DOHH2 (cell line): ENCODE results near the gene PEDS1.

ENCODE experiments used
- EZH2phosphoT487 ChIP-seq: fragments of 200-600 bp; sonication (generic); IDR thresholded peaks from 2 replicates; pipeline ENCODE4 v1.6.1; 2017; ENCODE audit warnings: borderline replicate concordance, mild to moderate bottlenecking, antibody characterized with exemption, low read length, moderate library complexity, mixed read lengths
- TF ChIP-seq, protein P1 (sequence below): fragments of 200-600 bp; sonication (generic); IDR thresholded peaks from one replicate; pipeline ENCODE4 v1.5.1; 2014; ENCODE audit warnings: antibody characterized with exemption, mild to moderate bottlenecking, low read depth, low read length; ENCODE audit not compliant: poor library complexity, severe bottlenecking

DNA sequence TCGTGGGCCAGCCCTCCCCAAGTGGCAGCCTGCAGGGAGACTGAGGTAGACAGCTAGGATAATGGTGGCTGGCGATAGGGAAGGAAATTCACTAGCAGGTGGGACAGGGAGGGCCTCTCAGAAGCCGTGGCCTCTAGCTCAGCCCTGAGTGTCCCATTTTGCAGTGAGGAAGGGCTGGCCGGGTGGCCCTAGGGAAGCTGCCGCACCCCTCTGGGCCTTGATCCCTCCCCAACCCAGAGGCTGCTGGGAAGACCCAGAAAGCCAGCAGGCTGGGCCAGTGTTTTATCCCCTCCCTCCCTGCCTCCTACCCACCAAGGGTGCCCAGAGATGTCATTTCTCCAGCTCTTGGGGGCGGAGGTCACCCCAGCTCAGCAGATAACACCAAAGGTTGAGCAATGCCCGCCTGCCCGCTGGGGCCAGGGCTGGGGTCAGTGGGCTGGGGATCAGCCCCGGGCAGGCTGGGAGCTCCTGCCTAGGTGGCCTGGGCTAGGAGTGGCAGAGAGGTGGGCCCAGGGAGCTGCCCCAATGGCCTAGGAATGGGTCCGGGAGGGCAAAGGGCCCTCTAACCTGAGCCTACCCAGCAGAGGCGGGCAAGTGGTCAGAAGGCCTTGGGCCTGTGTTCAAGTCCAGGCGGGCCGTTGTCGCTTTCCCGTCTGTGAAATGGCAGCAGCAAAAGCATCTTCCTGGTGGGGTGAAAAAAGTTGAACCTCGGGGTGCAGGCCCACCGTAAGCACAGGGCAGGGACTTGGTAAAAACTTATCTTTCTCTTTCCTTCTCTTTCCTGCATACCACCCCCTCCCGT lies 35.6 kb upstream of the PEDS1 start:
- TF ChIP-seq EZH2phosphoT487, result no peak
- TF ChIP-seq, protein P1, sequence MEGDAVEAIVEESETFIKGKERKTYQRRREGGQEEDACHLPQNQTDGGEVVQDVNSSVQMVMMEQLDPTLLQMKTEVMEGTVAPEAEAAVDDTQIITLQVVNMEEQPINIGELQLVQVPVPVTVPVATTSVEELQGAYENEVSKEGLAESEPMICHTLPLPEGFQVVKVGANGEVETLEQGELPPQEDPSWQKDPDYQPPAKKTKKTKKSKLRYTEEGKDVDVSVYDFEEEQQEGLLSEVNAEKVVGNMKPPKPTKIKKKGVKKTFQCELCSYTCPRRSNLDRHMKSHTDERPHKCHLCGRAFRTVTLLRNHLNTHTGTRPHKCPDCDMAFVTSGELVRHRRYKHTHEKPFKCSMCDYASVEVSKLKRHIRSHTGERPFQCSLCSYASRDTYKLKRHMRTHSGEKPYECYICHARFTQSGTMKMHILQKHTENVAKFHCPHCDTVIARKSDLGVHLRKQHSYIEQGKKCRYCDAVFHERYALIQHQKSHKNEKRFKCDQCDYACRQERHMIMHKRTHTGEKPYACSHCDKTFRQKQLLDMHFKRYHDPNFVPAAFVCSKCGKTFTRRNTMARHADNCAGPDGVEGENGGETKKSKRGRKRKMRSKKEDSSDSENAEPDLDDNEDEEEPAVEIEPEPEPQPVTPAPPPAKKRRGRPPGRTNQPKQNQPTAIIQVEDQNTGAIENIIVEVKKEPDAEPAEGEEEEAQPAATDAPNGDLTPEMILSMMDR, result no peak
